ENCODE results near the gene EXT2. TPM values are rescaled to one million over a fixed set of nuclear protein-coding genes. Genes with fewer than 3 reads are reported as not detected.
A peak's percentile ranks its signal among the peaks of the same experiment; 100 is the strongest.

The EXT2 gene
- total and polyA plus RNA-seq, 2 donors: 19.3 to 20.2 TPM

GRCh38 chr11:44282620-44283019 lies 187.1 kb downstream of the EXT2 start:
- H3K27me3 ChIP-seq (ENCODE audit: control insufficient read depth in 2 of 2, insufficient read depth in 1 of 2, low read length in 1 of 2): no peaks in the 10 kb centered on the region
- 93% methylated on average over 5 of the region's 5 CpGs for WGBS

GRCh38 chr11:44285756-44286155 lies 190.3 kb downstream of the EXT2 start:
- H3K27ac ChIP-seq (ENCODE audit: low read depth in 1 of 2, low read length in 1 of 2): no peak overlapping the region
- H3K36me3 ChIP-seq (ENCODE audit: control insufficient read depth in 2 of 2, insufficient read depth in 2 of 2, low read length in 1 of 2): no peaks in the 10 kb centered on the region
- H3K27me3 ChIP-seq (ENCODE audit: control insufficient read depth in 2 of 2, insufficient read depth in 1 of 2, low read length in 1 of 2): no peaks in the 10 kb centered on the region
- no peaks in the 10 kb centered on the region for H3K9me3 ChIP-seq (ENCODE audit: control insufficient read depth in 2 of 2, insufficient read depth in 1 of 2, low read length in 1 of 2)
- no peak for DNase-seq (ENCODE audit: low read depth in 6 of 9, low spot score in 9 of 9)
- WGBS: 83% methylated on average over 2 of the region's 2 CpGs
- H3K4me3 ChIP-seq (ENCODE audit: low read length in 2 of 2): no peak overlapping the region
- H3K4me1 ChIP-seq (ENCODE audit: control insufficient read depth in 2 of 2, insufficient read depth in 2 of 2, low read length in 2 of 2): no peaks in the 10 kb centered on the region

More at GRCh38 chr11:44282620-44283019, 187.1 kb downstream of the EXT2 start:
- H3K27ac ChIP-seq (ENCODE audit: low read depth in 1 of 2, low read length in 1 of 2): no peak overlapping the region
- H3K4me3 ChIP-seq (ENCODE audit: low read length in 2 of 2): no peak overlapping the region
- H3K36me3 ChIP-seq (ENCODE audit: control insufficient read depth in 2 of 2, insufficient read depth in 2 of 2, low read length in 1 of 2): no peaks in the 10 kb centered on the region
- H3K9me3 ChIP-seq (ENCODE audit: control insufficient read depth in 2 of 2, insufficient read depth in 1 of 2, low read length in 1 of 2): no peaks in the 10 kb centered on the region
- no peaks in the 10 kb centered on the region for H3K4me1 ChIP-seq (ENCODE audit: control insufficient read depth in 2 of 2, insufficient read depth in 2 of 2, low read length in 2 of 2)
- DNase-seq (ENCODE audit: low read depth in 6 of 9, low spot score in 9 of 9): no peak

- no peak overlapping the region for H3K27ac ChIP-seq (ENCODE audit: low read depth in 1 of 2, low read length in 1 of 2)
- WGBS: 59% methylated on average over 10 of the region's 10 CpGs
- H3K4me1 ChIP-seq (ENCODE audit: control insufficient read depth in 2 of 2, insufficient read depth in 2 of 2, low read length in 2 of 2): no peaks in the 10 kb centered on the region
- H3K9me3 ChIP-seq (ENCODE audit: control insufficient read depth in 2 of 2, insufficient read depth in 1 of 2, low read length in 1 of 2): no peaks in the 10 kb centered on the region
- no peaks in the 10 kb centered on the region for H3K36me3 ChIP-seq (ENCODE audit: control insufficient read depth in 2 of 2, insufficient read depth in 2 of 2, low read length in 1 of 2)
- H3K27me3 ChIP-seq (ENCODE audit: control insufficient read depth in 2 of 2, insufficient read depth in 1 of 2, low read length in 1 of 2): no peaks in the 10 kb centered on the region
- peak in 6 of 9 donors; percentile 27 to 59 (median 38) for DNase-seq (ENCODE audit: low read depth in 6 of 9, low spot score in 9 of 9)
- no peak overlapping the region for H3K4me3 ChIP-seq (ENCODE audit: low read length in 2 of 2)
Measured at GRCh38 chr11:44286268-44286880, 190.9 kb downstream of the EXT2 start.

- no peaks in the 10 kb centered on the region for H3K36me3 ChIP-seq (ENCODE audit: control insufficient read depth in 2 of 2, insufficient read depth in 2 of 2, low read length in 1 of 2)
- 90% methylated on average over 11 of the region's 11 CpGs for WGBS
- no peaks in the 10 kb centered on the region for H3K4me1 ChIP-seq (ENCODE audit: control insufficient read depth in 2 of 2, insufficient read depth in 2 of 2, low read length in 2 of 2)
- H3K9me3 ChIP-seq (ENCODE audit: control insufficient read depth in 2 of 2, insufficient read depth in 1 of 2, low read length in 1 of 2): no peaks in the 10 kb centered on the region
- no peak overlapping the region for H3K27ac ChIP-seq (ENCODE audit: low read depth in 1 of 2, low read length in 1 of 2)
- no peaks in the 10 kb centered on the region for H3K27me3 ChIP-seq (ENCODE audit: control insufficient read depth in 2 of 2, insufficient read depth in 1 of 2, low read length in 1 of 2)
- no peak for DNase-seq (ENCODE audit: low read depth in 6 of 9, low spot score in 9 of 9)
- no peak overlapping the region for H3K4me3 ChIP-seq (ENCODE audit: low read length in 2 of 2)
Measured at GRCh38 chr11:44286911-44287310, 191.4 kb downstream of the EXT2 start.

- no peaks in the 10 kb centered on the region for H3K36me3 ChIP-seq (ENCODE audit: control insufficient read depth in 2 of 2, insufficient read depth in 2 of 2, low read length in 1 of 2)
- H3K27ac ChIP-seq (ENCODE audit: low read depth in 1 of 2, low read length in 1 of 2): no peak overlapping the region
- H3K4me1 ChIP-seq (ENCODE audit: control insufficient read depth in 2 of 2, insufficient read depth in 2 of 2, low read length in 2 of 2): no peaks in the 10 kb centered on the region
- H3K27me3 ChIP-seq (ENCODE audit: control insufficient read depth in 2 of 2, insufficient read depth in 1 of 2, low read length in 1 of 2): no peaks in the 10 kb centered on the region
- no peak overlapping the region for H3K4me3 ChIP-seq (ENCODE audit: low read length in 2 of 2)
- WGBS: 94% methylated on average over 3 of the region's 3 CpGs
- DNase-seq (ENCODE audit: low read depth in 6 of 9, low spot score in 9 of 9): no peak
- H3K9me3 ChIP-seq (ENCODE audit: control insufficient read depth in 2 of 2, insufficient read depth in 1 of 2, low read length in 1 of 2): no peaks in the 10 kb centered on the region
Measured at GRCh38 chr11:44288133-44288526, 192.7 kb downstream of the EXT2 start.

- WGBS: 85% methylated on average over 4 of the region's 4 CpGs
- Histone ChIP-seq H3K36me3 (ENCODE audit: control insufficient read depth in 2 of 2, insufficient read depth in 2 of 2, low read length in 1 of 2) (no peaks in the 10 kb centered on the region), H3K4me3 (ENCODE audit: low read length in 2 of 2) (no peak overlapping the region), H3K27me3 (ENCODE audit: control insufficient read depth in 2 of 2, insufficient read depth in 1 of 2, low read length in 1 of 2) (peaks cover 0 to 5% of the 10 kb centered on the region in 2 donors), H3K4me1 (ENCODE audit: control insufficient read depth in 2 of 2, insufficient read depth in 2 of 2, low read length in 2 of 2) (no peaks in the 10 kb centered on the region), H3K9me3 (ENCODE audit: control insufficient read depth in 2 of 2, insufficient read depth in 1 of 2, low read length in 1 of 2) (no peaks in the 10 kb centered on the region), H3K27ac (ENCODE audit: low read depth in 1 of 2, low read length in 1 of 2) (no peak overlapping the region)
- no peak for DNase-seq (ENCODE audit: low read depth in 6 of 9, low spot score in 9 of 9)
Measured at GRCh38 chr11:44290208-44290607, 194.7 kb downstream of the EXT2 start.

Other genes with a start within 250 kb of the EXT2 start
- gene ALKBH3, start 214.8 kb upstream of the EXT2 start, total RNA-seq: 36.0 TPM
- gene ALKBH3, start 214.8 kb upstream of the EXT2 start, polyA plus RNA-seq: 33.5 TPM
- 2.9 TPM for gene C11orf96, start 153.0 kb upstream of the EXT2 start, total RNA-seq
- gene C11orf96, start 153.0 kb upstream of the EXT2 start, polyA plus RNA-seq: 42.3 TPM
- 0.05 TPM for gene ACCSL, start 47.7 kb upstream of the EXT2 start, total RNA-seq
- 0.11 TPM for gene ACCSL, start 47.7 kb upstream of the EXT2 start, polyA plus RNA-seq
- gene ACCS, start 29.4 kb upstream of the EXT2 start, total RNA-seq: 6.5 TPM
- 27.2 TPM for gene ACCS, start 29.4 kb upstream of the EXT2 start, polyA plus RNA-seq
- gene ALX4, start 214.5 kb downstream of the EXT2 start, total RNA-seq: 0.05 TPM
- gene ALX4, start 214.5 kb downstream of the EXT2 start, polyA plus RNA-seq: 0.14 TPM

All from thymus (tissue), 11 donors.